ENCODE data around the gene PCDHA5. TPM values are rescaled to one million over a fixed set of nuclear protein-coding genes. Genes with fewer than 3 reads are reported as not detected.
"Not testable (repeated sequence)": the region's sequence is repeated elsewhere in the genome, so short reads cannot be mapped to it uniquely, and the experiment has no call there.

Gene PCDHA5
- total RNA-seq, 1 donor from 2014 or later: 2.7 TPM

GRCh38 chr5:140802781-140803271, 18.6 kb upstream of the PCDHA5 start:
- no peak overlapping the region for H3K4me3 Mint-ChIP-seq
- H3K27ac Mint-ChIP-seq: no peak overlapping the region
- peaks cover 25% of the 10 kb centered on the region for H3K36me3 Mint-ChIP-seq
- peaks cover 9% of the 10 kb centered on the region for H3K4me1 Mint-ChIP-seq
- Histone ChIP-seq H3K79me2 (ENCODE audit: low read depth) (no peaks in the 10 kb centered on the region), H3K9me3 (ENCODE audit: low read depth) (peaks cover 9% of the 10 kb centered on the region), H4K20me1 (ENCODE audit: low read depth) (no peaks in the 10 kb centered on the region), H3K36me3 (peaks cover 13% of the 10 kb centered on the region), H3K27me3 (no peaks in the 10 kb centered on the region), H3K4me2 (no peak overlapping the region), H3K4me3 (no peak overlapping the region), H3F3A (ENCODE audit: low read depth) (no peaks in the 10 kb centered on the region), H3K27ac (no peak overlapping the region), H3K9ac (no peak overlapping the region), H2AFZ (replicated peaks) (no peak overlapping the region), H3K4me1 (no peaks in the 10 kb centered on the region)
- H3K9me3 Mint-ChIP-seq: peaks cover 40% of the 10 kb centered on the region
- DNase-seq (ENCODE audit: low spot score): no peak
- peaks cover 2% of the 10 kb centered on the region for H3K27me3 Mint-ChIP-seq (ENCODE audit: insufficient read depth, low read depth)
- no peak for TF ChIP-seq EZH2phosphoT487 (IDR thresholded peaks at IDR 0.05)
- TF ChIP-seq EZH2 (IDR thresholded peaks at IDR 0.05): no peak
- no peak for TF ChIP-seq CTCF (IDR thresholded peaks at IDR 0.05)

- TF ChIP-seq EZH2 (IDR thresholded peaks at IDR 0.05) (no peak), CTCF (IDR thresholded peaks at IDR 0.05) (peak; percentile 78)
- H3K27me3 Mint-ChIP-seq (ENCODE audit: insufficient read depth, low read depth): peaks cover 4% of the 10 kb centered on the region
- peaks cover 13% of the 10 kb centered on the region for H3K4me1 Mint-ChIP-seq
- H3K9me3 Mint-ChIP-seq: peaks cover 51% of the 10 kb centered on the region
- Histone ChIP-seq H3K9ac (peak within 1 kb of the TSS; percentile 65), H3K4me1 (peaks cover 12% of the 10 kb centered on the region), H3F3A (ENCODE audit: low read depth) (no peaks in the 10 kb centered on the region), H3K27ac (no peak within 1 kb of the TSS), H3K79me2 (ENCODE audit: low read depth) (peaks cover 4% of the 10 kb centered on the region), H3K4me2 (peak within 1 kb of the TSS; percentile 87), H4K20me1 (ENCODE audit: low read depth) (no peaks in the 10 kb centered on the region), H3K4me3 (peak within 1 kb of the TSS; percentile 92), H3K27me3 (no peaks in the 10 kb centered on the region), H3K9me3 (ENCODE audit: low read depth) (no peaks in the 10 kb centered on the region), H3K36me3 (peaks cover 12% of the 10 kb centered on the region), H2AFZ (replicated peaks) (peak within 1 kb of the TSS; percentile 100)
- DNase-seq (ENCODE audit: low spot score): peak; percentile 84
- H3K36me3 Mint-ChIP-seq: peaks cover 34% of the 10 kb centered on the region
- H3K4me3 Mint-ChIP-seq: peak within 1 kb of the TSS; percentile 95
- H3K27ac Mint-ChIP-seq: peak within 1 kb of the TSS; percentile 98
Measured at GRCh38 chr5:140806834-140807775, 14.3 kb upstream of the PCDHA5 start, which contains the start of gene PCDHA4. Gene PCDHA4 (plus strand): TSS chr5:140807068.

- H3K9ac ChIP-seq; H3K4me3 ChIP-seq; H3K27ac Mint-ChIP-seq; H2AFZ ChIP-seq (replicated peaks); H4K20me1 ChIP-seq (ENCODE audit: low read depth); H3F3A ChIP-seq (ENCODE audit: low read depth); H3K9me3 ChIP-seq (ENCODE audit: low read depth); H3K4me2 ChIP-seq; H3K27me3 Mint-ChIP-seq (ENCODE audit: insufficient read depth, low read depth); H3K27me3 ChIP-seq; H3K27ac ChIP-seq; H3K79me2 ChIP-seq (ENCODE audit: low read depth); DNase-seq (ENCODE audit: low spot score): not testable (repeated sequence)
- Mint-ChIP-seq H3K9me3 (peaks cover 55% of the 10 kb centered on the region), H3K4me3 (peak overlapping the region; percentile 95), H3K36me3 (peaks cover 40% of the 10 kb centered on the region), H3K4me1 (peaks cover 13% of the 10 kb centered on the region)
- Histone ChIP-seq H3K4me1 (peaks cover 12% of the 10 kb centered on the region), H3K36me3 (peaks cover 12% of the 10 kb centered on the region)
Measured at GRCh38 chr5:140808241-140808888, 13.0 kb upstream of the PCDHA5 start.

Measured in neural progenitor cell (in vitro differentiated cells).